Measurements from ENCODE around the gene PSRC1.

PSRC1 gene

DNA sequence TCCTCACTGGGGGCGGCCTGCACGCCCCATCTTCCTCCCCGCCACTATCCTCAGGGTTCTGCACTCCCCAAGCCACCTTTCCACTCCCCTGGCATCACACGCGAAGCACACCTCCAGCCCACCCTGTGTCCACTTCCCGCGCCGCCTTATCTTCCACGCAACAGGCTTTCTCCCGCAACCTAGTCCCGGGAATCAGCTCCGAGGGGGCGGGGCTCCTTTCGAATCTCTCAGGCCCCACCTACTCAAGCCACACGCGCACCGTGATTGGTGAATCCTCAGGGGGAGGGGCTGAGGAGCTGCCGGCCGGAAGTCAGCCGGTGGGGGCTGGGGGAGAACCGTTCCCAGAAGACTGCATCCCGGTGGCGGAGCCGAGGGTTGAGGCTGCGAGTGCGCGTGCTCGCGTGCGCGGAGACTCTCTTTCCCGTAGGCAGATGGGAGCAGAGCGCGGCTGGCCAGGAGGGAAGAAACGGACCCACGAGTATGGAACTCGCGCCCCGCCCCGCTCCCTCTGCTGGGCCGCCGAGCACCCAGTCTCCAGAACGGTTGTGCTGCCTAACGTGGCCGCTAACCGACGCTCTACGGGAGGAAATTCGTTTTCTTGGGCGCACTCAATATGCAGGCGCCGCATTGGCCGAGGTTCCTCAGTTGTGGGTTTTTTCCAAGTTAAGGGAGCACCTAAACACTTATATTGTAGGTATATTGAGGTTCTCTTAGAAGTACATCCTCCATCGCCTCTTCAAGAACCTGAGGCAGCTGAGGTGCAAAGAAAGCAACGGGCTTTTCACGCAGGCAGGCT, at the start of gene PSRC1:
Gene PSRC1, minus strand, starts transcription at position 194 of the 796 bp plus-strand sequence.
- Histone ChIP-seq H3K9me3 (ENCODE audit: control insufficient read depth in 5 of 5, low read length in 5 of 5) (no peaks in the 10 kb centered on the region), H3K27ac (ENCODE audit: low read depth, low read length) (peak within 1 kb of the TSS; percentile 61), H3K4me3 (ENCODE audit: low read depth in 1 of 5, low read length in 5 of 5) (peak within 1 kb of the TSS; percentile 66 to 86 (median 81)), H3K4me1 (ENCODE audit: control insufficient read depth in 5 of 5, insufficient read depth in 5 of 5, low read length in 5 of 5) (peaks cover 2 to 24% (median 22%) of the 10 kb centered on the region in 5 donors), H3K27me3 (ENCODE audit: control insufficient read depth in 5 of 5, insufficient read depth in 4 of 5, low read length in 5 of 5) (no peaks in the 10 kb centered on the region), H3K36me3 (ENCODE audit: control insufficient read depth in 5 of 5, insufficient read depth in 5 of 5, low read length in 5 of 5) (no peaks in the 10 kb centered on the region), H3K9ac (ENCODE audit: low read length in 5 of 5) (peak within 1 kb of the TSS; percentile 11 to 89 (median 81))

DNA sequence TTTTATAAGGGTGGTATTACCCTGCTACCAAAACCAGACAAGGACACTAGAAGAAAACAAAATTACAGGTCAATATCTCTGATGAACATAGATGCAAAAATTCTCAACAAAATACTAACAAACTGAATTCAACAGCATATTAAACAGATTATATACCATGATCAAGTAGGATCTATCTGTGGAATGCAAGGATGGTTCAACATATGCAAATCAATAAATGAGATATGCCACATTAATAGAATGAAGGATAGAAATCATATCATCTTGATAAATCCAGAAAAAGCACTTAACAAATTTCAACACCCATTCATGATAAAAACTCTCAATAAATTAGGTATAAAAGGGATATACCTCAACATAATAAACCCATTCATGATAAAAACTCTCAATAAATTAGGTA, 48.2 kb upstream of the PSRC1 start:
- Histone ChIP-seq H3K27ac (ENCODE audit: low read depth, low read length) (no peak overlapping the region), H3K9ac (ENCODE audit: low read length in 5 of 5) (no peak overlapping the region), H3K27me3 (ENCODE audit: control insufficient read depth in 5 of 5, insufficient read depth in 4 of 5, low read length in 5 of 5) (no peaks in the 10 kb centered on the region), H3K4me1 (ENCODE audit: control insufficient read depth in 5 of 5, insufficient read depth in 5 of 5, low read length in 5 of 5) (no peaks in the 10 kb centered on the region), H3K9me3 (ENCODE audit: control insufficient read depth in 5 of 5, low read length in 5 of 5) (peaks cover 0 to 8% (median 3%) of the 10 kb centered on the region in 5 donors), H3K4me3 (ENCODE audit: low read depth in 1 of 5, low read length in 5 of 5) (no peak overlapping the region), H3K36me3 (ENCODE audit: control insufficient read depth in 5 of 5, insufficient read depth in 5 of 5, low read length in 5 of 5) (peaks cover 33 to 69% (median 60%) of the 10 kb centered on the region in 5 donors)

DNA sequence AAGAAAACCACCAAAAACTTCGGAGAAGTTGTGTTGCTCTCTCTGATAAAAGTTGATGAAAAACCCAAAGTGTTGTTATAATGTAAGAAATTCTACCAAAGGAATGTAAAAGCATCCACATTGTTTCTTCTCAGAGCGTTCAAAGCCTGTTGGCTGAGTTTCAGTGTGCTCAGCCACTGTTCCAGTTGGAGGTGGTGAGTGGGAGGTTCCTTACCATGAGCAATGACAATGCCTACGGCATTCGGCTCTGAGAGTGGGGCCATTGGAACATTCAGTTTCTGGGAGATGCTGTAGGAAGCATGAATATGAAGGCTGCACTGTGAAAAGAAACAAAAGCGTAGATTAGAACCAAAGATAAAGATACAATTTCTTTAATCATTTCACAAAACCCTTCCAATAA, 44.3 kb upstream of the PSRC1 start:
- no peak overlapping the region for H3K4me3 ChIP-seq (ENCODE audit: low read depth in 1 of 5, low read length in 5 of 5)
- peaks cover 0 to 8% (median 3%) of the 10 kb centered on the region in 5 donors for H3K9me3 ChIP-seq (ENCODE audit: control insufficient read depth in 5 of 5, low read length in 5 of 5)
- peaks cover 35 to 62% (median 59%) of the 10 kb centered on the region in 5 donors for H3K36me3 ChIP-seq (ENCODE audit: control insufficient read depth in 5 of 5, insufficient read depth in 5 of 5, low read length in 5 of 5)
- no peak overlapping the region for H3K27ac ChIP-seq (ENCODE audit: low read depth, low read length)
- H3K27me3 ChIP-seq (ENCODE audit: control insufficient read depth in 5 of 5, insufficient read depth in 4 of 5, low read length in 5 of 5) = no peaks in the 10 kb centered on the region
- no peak overlapping the region for H3K9ac ChIP-seq (ENCODE audit: low read length in 5 of 5)
- H3K4me1 ChIP-seq (ENCODE audit: control insufficient read depth in 5 of 5, insufficient read depth in 5 of 5, low read length in 5 of 5) = no peaks in the 10 kb centered on the region

DNA sequence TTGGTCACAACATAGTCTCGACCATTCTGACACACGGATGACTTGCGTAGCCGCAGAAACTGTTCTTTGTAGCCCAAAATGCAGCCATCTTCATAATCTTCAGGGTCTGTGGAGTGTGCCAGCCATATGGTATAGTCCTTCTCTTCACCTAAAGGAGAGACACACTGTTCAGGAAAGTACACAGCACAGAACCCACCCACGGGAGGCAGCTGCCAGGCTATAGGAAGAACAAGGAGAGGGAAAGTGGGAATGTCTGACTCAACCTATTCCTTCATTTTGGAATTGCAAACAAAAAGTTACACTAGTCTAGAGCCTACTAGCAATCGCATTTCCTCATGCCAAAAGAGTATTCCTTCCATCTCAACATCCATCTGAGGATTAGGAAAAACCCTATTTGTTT, 40.0 kb upstream of the PSRC1 start:
- no peak overlapping the region for H3K9ac ChIP-seq (ENCODE audit: low read length in 5 of 5)
- peaks cover 38 to 83% (median 78%) of the 10 kb centered on the region in 5 donors for H3K36me3 ChIP-seq (ENCODE audit: control insufficient read depth in 5 of 5, insufficient read depth in 5 of 5, low read length in 5 of 5)
- no peak overlapping the region for H3K27ac ChIP-seq (ENCODE audit: low read depth, low read length)
- no peaks in the 10 kb centered on the region for H3K27me3 ChIP-seq (ENCODE audit: control insufficient read depth in 5 of 5, insufficient read depth in 4 of 5, low read length in 5 of 5)
- H3K4me3 ChIP-seq (ENCODE audit: low read depth in 1 of 5, low read length in 5 of 5) = no peak overlapping the region
- H3K9me3 ChIP-seq (ENCODE audit: control insufficient read depth in 5 of 5, low read length in 5 of 5) = no peaks in the 10 kb centered on the region
- no peaks in the 10 kb centered on the region for H3K4me1 ChIP-seq (ENCODE audit: control insufficient read depth in 5 of 5, insufficient read depth in 5 of 5, low read length in 5 of 5)

DNA sequence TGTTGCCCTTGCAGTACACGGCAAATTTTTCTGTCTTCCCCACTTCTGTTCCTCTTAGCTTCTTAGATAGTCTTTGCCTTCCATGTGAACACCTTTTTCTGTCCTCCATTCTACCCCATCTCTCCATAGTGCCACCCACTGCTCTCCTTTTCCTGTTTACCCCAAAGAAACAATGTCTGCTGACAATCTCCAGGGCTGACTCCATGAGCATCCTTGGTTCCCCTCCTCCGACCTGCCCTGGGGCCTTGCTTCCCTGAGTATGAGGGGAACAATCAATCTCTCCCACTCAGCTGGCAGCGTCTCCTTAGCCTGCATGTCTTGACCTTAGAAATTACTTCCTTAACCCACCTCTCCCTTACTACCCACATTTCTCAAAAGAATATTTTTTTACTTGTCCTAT, 36.2 kb upstream of the PSRC1 start:
- Histone ChIP-seq H3K27me3 (ENCODE audit: control insufficient read depth in 5 of 5, insufficient read depth in 4 of 5, low read length in 5 of 5) (no peaks in the 10 kb centered on the region), H3K27ac (ENCODE audit: low read depth, low read length) (no peak overlapping the region), H3K4me1 (ENCODE audit: control insufficient read depth in 5 of 5, insufficient read depth in 5 of 5, low read length in 5 of 5) (peaks cover 0 to 8% (median 0%) of the 10 kb centered on the region in 5 donors), H3K9ac (ENCODE audit: low read length in 5 of 5) (no peak overlapping the region), H3K9me3 (ENCODE audit: control insufficient read depth in 5 of 5, low read length in 5 of 5) (no peaks in the 10 kb centered on the region), H3K36me3 (ENCODE audit: control insufficient read depth in 5 of 5, insufficient read depth in 5 of 5, low read length in 5 of 5) (peaks cover 37 to 97% (median 93%) of the 10 kb centered on the region in 5 donors), H3K4me3 (ENCODE audit: low read depth in 1 of 5, low read length in 5 of 5) (no peak overlapping the region)

DNA sequence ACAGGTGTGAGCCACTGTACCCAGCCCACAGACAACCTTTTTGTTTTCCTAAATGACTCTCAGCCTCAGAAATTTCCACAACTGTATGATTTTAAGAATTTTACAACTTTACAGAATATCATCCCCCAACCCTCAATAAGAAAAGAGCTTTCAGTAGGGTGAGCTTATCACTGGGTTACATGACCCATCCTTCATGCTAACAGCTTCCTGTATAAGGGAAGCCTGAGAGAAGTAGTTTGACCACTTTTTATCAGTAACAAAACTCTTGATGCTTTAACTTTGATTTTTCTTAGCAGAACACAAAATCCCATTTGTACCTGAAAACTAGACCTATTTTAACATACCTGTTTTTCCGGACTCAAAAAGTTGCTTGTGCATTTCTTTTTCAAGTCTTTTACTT, 33.6 kb upstream of the PSRC1 start:
- Histone ChIP-seq H3K36me3 (ENCODE audit: control insufficient read depth in 5 of 5, insufficient read depth in 5 of 5, low read length in 5 of 5) (peaks cover 39 to 86% (median 86%) of the 10 kb centered on the region in 5 donors), H3K9ac (ENCODE audit: low read length in 5 of 5) (no peak overlapping the region), H3K9me3 (ENCODE audit: control insufficient read depth in 5 of 5, low read length in 5 of 5) (no peaks in the 10 kb centered on the region), H3K4me3 (ENCODE audit: low read depth in 1 of 5, low read length in 5 of 5) (no peak overlapping the region), H3K27me3 (ENCODE audit: control insufficient read depth in 5 of 5, insufficient read depth in 4 of 5, low read length in 5 of 5) (no peaks in the 10 kb centered on the region), H3K27ac (ENCODE audit: low read depth, low read length) (no peak overlapping the region), H3K4me1 (ENCODE audit: control insufficient read depth in 5 of 5, insufficient read depth in 5 of 5, low read length in 5 of 5) (peaks cover 0 to 20% (median 7%) of the 10 kb centered on the region in 5 donors)

DNA sequence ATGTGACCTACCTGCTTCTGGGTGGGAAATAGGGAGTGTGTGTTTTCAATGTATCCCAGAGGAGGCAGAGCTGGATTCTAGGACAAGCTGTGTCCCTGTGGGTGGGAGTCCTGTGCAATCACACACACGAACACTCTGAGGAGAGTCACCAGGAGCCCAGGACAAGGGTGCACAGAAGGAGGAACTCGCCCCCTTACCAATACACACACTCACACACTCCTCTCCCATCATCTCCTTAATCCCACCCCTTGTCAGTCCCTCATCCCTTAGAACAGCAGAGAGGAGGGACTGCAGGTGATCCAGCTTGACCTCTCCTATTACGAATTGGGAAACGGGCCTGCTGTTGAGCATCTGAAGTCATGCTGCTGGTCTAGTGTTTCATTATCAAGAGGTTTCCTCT, 32.3 kb upstream of the PSRC1 start:
- H3K36me3 ChIP-seq (ENCODE audit: control insufficient read depth in 5 of 5, insufficient read depth in 5 of 5, low read length in 5 of 5) = peaks cover 33 to 86% (median 84%) of the 10 kb centered on the region in 5 donors

DNA sequence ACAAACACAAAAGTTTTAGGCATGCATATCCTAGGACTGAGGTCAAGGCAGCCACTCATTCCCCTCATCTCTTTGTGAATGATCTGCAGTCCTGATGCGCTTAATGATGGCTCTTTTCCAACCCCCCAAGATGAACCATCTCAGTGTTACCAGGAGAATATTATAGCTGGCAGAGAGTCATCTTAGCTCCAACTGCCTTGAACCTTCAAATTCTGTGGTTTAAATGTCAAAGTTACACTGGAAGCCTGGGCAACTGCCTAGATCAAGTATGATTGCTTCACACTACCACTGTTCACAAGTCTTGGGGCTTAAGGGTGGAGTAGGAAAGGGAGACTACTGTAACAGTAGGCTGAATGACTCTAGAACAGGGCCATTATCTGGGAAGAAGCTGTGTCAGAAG, 31.9 kb upstream of the PSRC1 start:
- Histone ChIP-seq H3K9me3 (ENCODE audit: control insufficient read depth in 5 of 5, low read length in 5 of 5) (no peaks in the 10 kb centered on the region), H3K36me3 (ENCODE audit: control insufficient read depth in 5 of 5, insufficient read depth in 5 of 5, low read length in 5 of 5) (peaks cover 28 to 85% (median 81%) of the 10 kb centered on the region in 5 donors), H3K4me3 (ENCODE audit: low read depth in 1 of 5, low read length in 5 of 5) (no peak overlapping the region), H3K9ac (ENCODE audit: low read length in 5 of 5) (no peak overlapping the region), H3K4me1 (ENCODE audit: control insufficient read depth in 5 of 5, insufficient read depth in 5 of 5, low read length in 5 of 5) (peaks cover 0 to 20% (median 7%) of the 10 kb centered on the region in 5 donors), H3K27ac (ENCODE audit: low read depth, low read length) (no peak overlapping the region), H3K27me3 (ENCODE audit: control insufficient read depth in 5 of 5, insufficient read depth in 4 of 5, low read length in 5 of 5) (no peaks in the 10 kb centered on the region)

More for the DNA sequence above, 32.3 kb upstream of the PSRC1 start:
- no peaks in the 10 kb centered on the region for H3K9me3 ChIP-seq (ENCODE audit: control insufficient read depth in 5 of 5, low read length in 5 of 5)
- H3K9ac ChIP-seq (ENCODE audit: low read length in 5 of 5) = no peak overlapping the region
- no peak overlapping the region for H3K27ac ChIP-seq (ENCODE audit: low read depth, low read length)
- H3K27me3 ChIP-seq (ENCODE audit: control insufficient read depth in 5 of 5, insufficient read depth in 4 of 5, low read length in 5 of 5) = no peaks in the 10 kb centered on the region
- H3K4me3 ChIP-seq (ENCODE audit: low read depth in 1 of 5, low read length in 5 of 5) = no peak overlapping the region
- peaks cover 0 to 20% (median 7%) of the 10 kb centered on the region in 5 donors for H3K4me1 ChIP-seq (ENCODE audit: control insufficient read depth in 5 of 5, insufficient read depth in 5 of 5, low read length in 5 of 5)

DNA sequence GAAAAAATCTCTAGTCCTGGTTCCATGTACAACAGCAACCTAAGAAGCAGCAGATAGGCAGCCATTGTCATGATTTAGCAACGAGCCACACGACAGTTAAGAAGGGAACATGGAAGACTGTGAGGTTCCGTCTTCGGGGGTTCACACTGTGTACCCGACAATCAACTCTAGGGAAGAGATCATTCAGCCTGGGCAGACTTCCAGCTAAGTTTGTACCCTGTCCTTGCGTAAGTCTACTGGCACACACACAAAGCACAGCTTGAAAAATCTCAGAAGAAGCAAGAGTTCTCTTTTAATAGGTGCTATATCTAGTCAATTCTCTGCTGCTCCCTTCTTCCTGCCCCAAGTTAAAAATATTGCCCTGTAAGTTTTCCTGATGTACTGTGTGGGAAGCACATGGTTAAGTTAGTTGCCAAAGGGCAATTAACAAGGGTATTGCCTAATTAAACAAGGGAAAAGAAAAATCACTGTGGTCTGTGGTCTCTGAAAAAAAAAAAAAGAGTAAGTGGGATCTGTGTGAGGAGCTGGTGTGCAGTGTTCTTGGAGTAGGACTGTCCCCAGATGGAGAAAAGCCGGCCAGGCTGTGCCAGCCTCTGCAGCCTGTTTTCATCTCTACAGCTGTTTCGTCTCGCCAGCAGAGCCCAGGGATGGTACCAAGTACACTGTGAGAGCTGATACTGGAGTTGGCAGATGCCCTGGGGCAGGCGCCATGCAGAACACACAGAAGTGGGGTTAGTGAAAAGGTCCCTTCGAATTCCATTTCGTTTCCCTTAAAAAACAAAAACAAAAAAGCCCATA, 30.2 kb upstream of the PSRC1 start:
- Histone ChIP-seq H3K4me3 (ENCODE audit: low read depth in 1 of 5, low read length in 5 of 5) (no peak overlapping the region), H3K9ac (ENCODE audit: low read length in 5 of 5) (peak overlapping the region in 1 of 5 donors; percentile 27), H3K27ac (ENCODE audit: low read depth, low read length) (no peak overlapping the region), H3K4me1 (ENCODE audit: control insufficient read depth in 5 of 5, insufficient read depth in 5 of 5, low read length in 5 of 5) (peaks cover 0 to 20% (median 7%) of the 10 kb centered on the region in 5 donors), H3K36me3 (ENCODE audit: control insufficient read depth in 5 of 5, insufficient read depth in 5 of 5, low read length in 5 of 5) (peaks cover 31 to 76% (median 70%) of the 10 kb centered on the region in 5 donors), H3K27me3 (ENCODE audit: control insufficient read depth in 5 of 5, insufficient read depth in 4 of 5, low read length in 5 of 5) (no peaks in the 10 kb centered on the region), H3K9me3 (ENCODE audit: control insufficient read depth in 5 of 5, low read length in 5 of 5) (no peaks in the 10 kb centered on the region)

DNA sequence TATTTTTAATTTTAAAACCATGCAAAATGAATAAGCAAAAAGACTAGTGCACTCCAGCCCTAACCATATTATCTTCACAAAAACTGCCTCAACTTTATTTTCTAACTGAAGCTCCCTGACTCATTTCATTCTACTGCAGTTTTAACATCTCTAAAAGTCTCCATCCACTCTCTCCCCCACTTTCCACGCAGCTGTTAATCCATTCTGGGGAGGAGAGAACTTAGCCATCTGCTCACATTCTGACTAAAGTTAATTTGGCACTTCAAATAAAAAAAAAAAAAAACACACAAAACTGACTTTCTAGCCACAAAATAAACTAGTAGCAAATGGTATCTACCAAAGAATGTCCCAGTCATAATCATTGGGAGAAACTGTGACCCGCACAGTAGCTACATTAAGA, 29.3 kb upstream of the PSRC1 start:
- Histone ChIP-seq H3K9me3 (ENCODE audit: control insufficient read depth in 5 of 5, low read length in 5 of 5) (no peaks in the 10 kb centered on the region), H3K36me3 (ENCODE audit: control insufficient read depth in 5 of 5, insufficient read depth in 5 of 5, low read length in 5 of 5) (peaks cover 31 to 68% (median 60%) of the 10 kb centered on the region in 5 donors), H3K27me3 (ENCODE audit: control insufficient read depth in 5 of 5, insufficient read depth in 4 of 5, low read length in 5 of 5) (no peaks in the 10 kb centered on the region), H3K4me3 (ENCODE audit: low read depth in 1 of 5, low read length in 5 of 5) (no peak overlapping the region), H3K4me1 (ENCODE audit: control insufficient read depth in 5 of 5, insufficient read depth in 5 of 5, low read length in 5 of 5) (peaks cover 0 to 20% (median 12%) of the 10 kb centered on the region in 5 donors), H3K27ac (ENCODE audit: low read depth, low read length) (no peak overlapping the region), H3K9ac (ENCODE audit: low read length in 5 of 5) (no peak overlapping the region)
